Posterior cingulate gyrus (tissue), 11 donors: ENCODE data around the gene RAPGEF4.
"Not testable (repeated sequence)": the region's sequence is repeated elsewhere in the genome, so short reads cannot be mapped to it uniquely, and the experiment has no call there.

Source experiments
- DNase-seq, 10 donors: peaks; one replicate each; pipeline versions ENCODE4 v3.0.0 to v3.0.0-alpha.2; 2020 to 2021; ENCODE audit warnings: mixed read lengths in 3 of 10
- intact Hi-C: fragments of 100-400 bp; cut with DNase I; formaldehyde crosslinking; loops from one replicate; pipeline ENCODE4 v1.15.1; 2023

The RAPGEF4 gene

GRCh38 chr2:172725284-172725683 is 10.4 kb upstream of the RAPGEF4 start:
- DNase-seq: no peak
- intact Hi-C loops: no loop called here

- intact Hi-C loops: no loop called here
- DNase-seq: no peak
Observed at GRCh38 chr2:172725746-172726145, 9.9 kb upstream of the RAPGEF4 start.

- intact Hi-C loops: no loop called here
- no peak for DNase-seq
Observed at GRCh38 chr2:172726172-172726735, 9.4 kb upstream of the RAPGEF4 start.

- DNase-seq: no peak
- intact Hi-C loops: no loop called here
Observed at GRCh38 chr2:172730411-172730810, 5.2 kb upstream of the RAPGEF4 start.

GRCh38 chr2:172734711-172735581 is 699 bp upstream of the RAPGEF4 start:
- intact Hi-C loops: no loop called here
- DNase-seq: peak in 3 of 10 donors; percentile 69 to 72 (median 71)

GRCh38 chr2:172736424-172737174 is 954 bp downstream of the RAPGEF4 start:
- intact Hi-C loops: no loop called here
- DNase-seq: peak in 3 of 10 donors; percentile 19 to 85 (median 77)

GRCh38 chr2:172739661-172740266 is 4.1 kb downstream of the RAPGEF4 start:
- DNase-seq: no peak
- intact Hi-C loops: no loop called here

- intact Hi-C loops: no loop called here
- no peak for DNase-seq
Observed at GRCh38 chr2:172740856-172741255, 5.2 kb downstream of the RAPGEF4 start.

GRCh38 chr2:172742931-172743540 is 7.4 kb downstream of the RAPGEF4 start:
- intact Hi-C loops: no loop called here
- DNase-seq: peak in 1 of 10 donors; percentile 75

- no peak for DNase-seq
- intact Hi-C loops: no loop called here
Observed at GRCh38 chr2:172743898-172744297, 8.3 kb downstream of the RAPGEF4 start.

- intact Hi-C loops: no loop called here
- DNase-seq: no peak
Observed at GRCh38 chr2:172745636-172746035, 10.0 kb downstream of the RAPGEF4 start.

GRCh38 chr2:172748543-172748942 is 12.9 kb downstream of the RAPGEF4 start:
- intact Hi-C loops, DNase-seq: not testable (repeated sequence)

GRCh38 chr2:172749388-172749787 is 13.7 kb downstream of the RAPGEF4 start:
- no peak for DNase-seq
- intact Hi-C loops: no loop called here

GRCh38 chr2:172751564-172751963 is 15.9 kb downstream of the RAPGEF4 start:
- no peak for DNase-seq
- intact Hi-C loops: no loop called here

- DNase-seq: no peak
- intact Hi-C loops: no loop called here
Observed at GRCh38 chr2:172753610-172754009, 18.0 kb downstream of the RAPGEF4 start.

GRCh38 chr2:172759441-172759840 is 23.8 kb downstream of the RAPGEF4 start:
- intact Hi-C loops: no loop called here
- DNase-seq: no peak

GRCh38 chr2:172761306-172761705 is 25.7 kb downstream of the RAPGEF4 start:
- intact Hi-C loops: no loop called here
- DNase-seq: no peak

GRCh38 chr2:172762574-172762973 is 26.9 kb downstream of the RAPGEF4 start:
- DNase-seq: no peak
- intact Hi-C loops: no loop called here

GRCh38 chr2:172763079-172763478 is 27.4 kb downstream of the RAPGEF4 start:
- no peak for DNase-seq
- intact Hi-C loops: no loop called here

- intact Hi-C loops: no loop called here
Observed at GRCh38 chr2:172765662-172766061, 30.0 kb downstream of the RAPGEF4 start.

More at GRCh38 chr2:172765662-172766061, 30.0 kb downstream of the RAPGEF4 start:
- no peak for DNase-seq
